A549 (cell line): ENCODE data around the gene ANKRD23.

ENCODE experiments used
- EP300 ChIP-seq, 2 experiments: fragments of >200 bp; sonication (Bioruptor Twin); formaldehyde crosslinking; IDR thresholded peaks; 2 replicates in 1 of 2; 3 replicates in 1 of 2; pipeline ENCODE4 v1.6.1; 2016 to 2017
- GATA3 ChIP-seq: IDR thresholded peaks from 2 replicates; pipeline ENCODE4 v1.6.1; 2012; ENCODE audit warnings: borderline replicate concordance
- MAZ ChIP-seq: fragments of 150-350 bp; IDR thresholded peaks from 2 replicates; pipeline ENCODE4 v1.6.1; 2014; ENCODE audit warnings: antibody characterized with exemption, low read depth, low read length, borderline replicate concordance
- POLR2A ChIP-seq: IDR thresholded peaks from 2 replicates; pipeline ENCODE4 v1.6.1; 2012; ENCODE audit warnings: mild to moderate bottlenecking, low read length
- RFX5 ChIP-seq: fragments of 450-650 bp; IDR thresholded peaks from 2 replicates; pipeline ENCODE4 v1.7.1; 2014; ENCODE audit warnings: antibody characterized with exemption, mild to moderate bottlenecking, moderate library complexity
- SMC3 ChIP-seq: fragments of >200 bp; sonication (Bioruptor Twin); formaldehyde crosslinking; IDR thresholded peaks from 3 replicates; pipeline ENCODE4 v1.6.1; 2018; ENCODE audit warnings: inconsistent platforms
- ZSCAN20 ChIP-seq: fragments of 250-450 bp; sonication (Bioruptor Pico); IDR thresholded peaks from 2 replicates; pipeline ENCODE4 v1.8.0; 2022; ENCODE audit warnings: mild to moderate bottlenecking, moderate library complexity
- TF ChIP-seq, protein P1 (sequence below): fragments of >200 bp; sonication (Bioruptor Twin); formaldehyde crosslinking; IDR thresholded peaks from 3 replicates; pipeline ENCODE4 v1.5.1; 2016

DNA sequence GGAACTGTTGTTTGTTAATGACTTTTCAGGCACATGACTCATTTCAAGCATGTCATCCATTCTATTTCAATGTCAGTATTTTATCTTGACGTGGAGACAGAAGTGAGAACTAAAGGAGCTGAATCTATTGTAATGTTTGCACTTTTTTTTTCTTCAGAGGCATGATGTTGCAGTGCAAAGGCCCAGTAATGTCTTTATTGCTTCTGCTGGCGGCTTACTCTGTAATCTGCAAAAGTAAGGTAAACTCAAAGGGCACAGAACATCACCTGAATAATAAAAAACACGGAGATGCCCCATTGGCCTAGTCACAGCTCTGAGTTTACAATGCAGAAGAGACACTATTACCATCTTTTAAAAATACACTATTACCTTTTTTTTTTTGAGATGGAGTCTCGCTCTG, 30.2 kb downstream of the ANKRD23 start:
- TF ChIP-seq, protein P1, sequence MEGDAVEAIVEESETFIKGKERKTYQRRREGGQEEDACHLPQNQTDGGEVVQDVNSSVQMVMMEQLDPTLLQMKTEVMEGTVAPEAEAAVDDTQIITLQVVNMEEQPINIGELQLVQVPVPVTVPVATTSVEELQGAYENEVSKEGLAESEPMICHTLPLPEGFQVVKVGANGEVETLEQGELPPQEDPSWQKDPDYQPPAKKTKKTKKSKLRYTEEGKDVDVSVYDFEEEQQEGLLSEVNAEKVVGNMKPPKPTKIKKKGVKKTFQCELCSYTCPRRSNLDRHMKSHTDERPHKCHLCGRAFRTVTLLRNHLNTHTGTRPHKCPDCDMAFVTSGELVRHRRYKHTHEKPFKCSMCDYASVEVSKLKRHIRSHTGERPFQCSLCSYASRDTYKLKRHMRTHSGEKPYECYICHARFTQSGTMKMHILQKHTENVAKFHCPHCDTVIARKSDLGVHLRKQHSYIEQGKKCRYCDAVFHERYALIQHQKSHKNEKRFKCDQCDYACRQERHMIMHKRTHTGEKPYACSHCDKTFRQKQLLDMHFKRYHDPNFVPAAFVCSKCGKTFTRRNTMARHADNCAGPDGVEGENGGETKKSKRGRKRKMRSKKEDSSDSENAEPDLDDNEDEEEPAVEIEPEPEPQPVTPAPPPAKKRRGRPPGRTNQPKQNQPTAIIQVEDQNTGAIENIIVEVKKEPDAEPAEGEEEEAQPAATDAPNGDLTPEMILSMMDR: no peak
- TF ChIP-seq RFX5 (no peak), GATA3 (no peak), MAZ (no peak), EP300 (IDR thresholded peaks at IDR 0.05) (no peak), ZSCAN20 (CRISPR knock-in tag) (no peak), POLR2A (no peak), SMC3 (no peak)
